ENCODE results near the gene ZBTB46. TPM values are rescaled to one million over a fixed set of nuclear protein-coding genes. Genes with fewer than 3 reads are reported as not detected.
"Not testable (repeated sequence)": the region's sequence is repeated elsewhere in the genome, so short reads cannot be mapped to it uniquely, and the experiment has no call there.

The ZBTB46 gene
- total RNA-seq, 2 donors from 2014 or later, result 9.3 to 9.9 TPM

GRCh38 chr20:63873477-63873971, 42.5 kb upstream of the ZBTB46 start:
- peaks cover 67% of the 10 kb centered on the region for H3K36me3 ChIP-seq
- peak overlapping the region in 1 of 2 donors; percentile 8 for H3K27ac ChIP-seq
- DNase-seq (ENCODE audit: low spot score) (no peak), ATAC-seq (ENCODE audit: insufficient number of reproducible peaks, low FRiP score, low read depth) (peak; percentile 70)
- H3K9me3 ChIP-seq, result no peaks in the 10 kb centered on the region
- no peak overlapping the region for H3K4me3 ChIP-seq
- no peaks in the 10 kb centered on the region for H3K27me3 ChIP-seq (replicated peaks; ENCODE audit: insufficient read depth)
- no peak for TF ChIP-seq CTCF (IDR thresholded peaks at IDR 0.05)
- peaks cover 0 to 3% of the 10 kb centered on the region in 2 donors for H3K4me1 ChIP-seq (ENCODE audit: control insufficient read depth in 1 of 2, low read depth in 2 of 2)

- H3K9me3 ChIP-seq, result no peaks in the 10 kb centered on the region
- TF ChIP-seq CTCF (IDR thresholded peaks at IDR 0.05), result no peak
- no peak for ATAC-seq (ENCODE audit: insufficient number of reproducible peaks, low FRiP score, low read depth)
- H3K27me3 ChIP-seq (replicated peaks; ENCODE audit: insufficient read depth), result no peaks in the 10 kb centered on the region
- H3K4me3 ChIP-seq, result no peak overlapping the region
- H3K36me3 ChIP-seq, result peaks cover 26% of the 10 kb centered on the region
- H3K27ac ChIP-seq, result no peak overlapping the region
- peaks cover 13 to 27% of the 10 kb centered on the region in 2 donors for H3K4me1 ChIP-seq (ENCODE audit: control insufficient read depth in 1 of 2, low read depth in 2 of 2)
- no peak for DNase-seq (ENCODE audit: low spot score)
Measured at GRCh38 chr20:63868264-63868663, 37.2 kb upstream of the ZBTB46 start.

- Histone ChIP-seq H3K36me3 (peaks cover 21% of the 10 kb centered on the region), H3K4me1 (ENCODE audit: control insufficient read depth in 1 of 2, low read depth in 2 of 2) (peaks cover 13 to 28% of the 10 kb centered on the region in 2 donors)
- H3K27me3 ChIP-seq (replicated peaks; ENCODE audit: insufficient read depth); ATAC-seq (ENCODE audit: insufficient number of reproducible peaks, low FRiP score, low read depth); H3K4me3 ChIP-seq; DNase-seq (ENCODE audit: low spot score); H3K27ac ChIP-seq; H3K9me3 ChIP-seq: not testable (repeated sequence)
Measured at GRCh38 chr20:63867042-63867441, 36.0 kb upstream of the ZBTB46 start.

- DNase-seq (ENCODE audit: low spot score) (peak; percentile 97), ATAC-seq (ENCODE audit: insufficient number of reproducible peaks, low FRiP score, low read depth) (peak; percentile 87)
- H3K27ac ChIP-seq, result peak within 1 kb of the TSS; percentile 85 to 93
- TF ChIP-seq CTCF (IDR thresholded peaks at IDR 0.05), result no peak
- peaks cover 13 to 28% of the 10 kb centered on the region in 2 donors for H3K4me1 ChIP-seq (ENCODE audit: control insufficient read depth in 1 of 2, low read depth in 2 of 2)
- H3K9me3 ChIP-seq, result no peaks in the 10 kb centered on the region
- H3K4me3 ChIP-seq, result peak within 1 kb of the TSS; percentile 95
- H3K36me3 ChIP-seq, result peaks cover 9% of the 10 kb centered on the region
- no peaks in the 10 kb centered on the region for H3K27me3 ChIP-seq (replicated peaks; ENCODE audit: insufficient read depth)
Measured at GRCh38 chr20:63864978-63865640, 34.0 kb upstream of the ZBTB46 start, which contains the start of gene TPD52L2. TPD52L2 (plus strand) TSS chr20:63865270; CDS start chr20:63865366, 96 bp downstream.

GRCh38 chr20:63864545-63864977, 33.5 kb upstream of the ZBTB46 start:
- peak overlapping the region; percentile 95 for H3K4me3 ChIP-seq
- no peaks in the 10 kb centered on the region for H3K9me3 ChIP-seq
- H3K27ac ChIP-seq, result peak overlapping the region; percentile 85 to 93
- ATAC-seq (ENCODE audit: insufficient number of reproducible peaks, low FRiP score, low read depth) (no peak), DNase-seq (ENCODE audit: low spot score) (no peak)
- TF ChIP-seq CTCF (IDR thresholded peaks at IDR 0.05), result peak; percentile 4
- H3K4me1 ChIP-seq (ENCODE audit: control insufficient read depth in 1 of 2, low read depth in 2 of 2), result peaks cover 13 to 28% of the 10 kb centered on the region in 2 donors
- H3K27me3 ChIP-seq (replicated peaks; ENCODE audit: insufficient read depth), result no peaks in the 10 kb centered on the region
- H3K36me3 ChIP-seq, result peaks cover 5% of the 10 kb centered on the region
